Measurements from ENCODE around the gene SLMAP. TPM values are rescaled to one million over a fixed set of nuclear protein-coding genes. Genes with fewer than 3 reads are reported as not detected.

SLMAP gene
- total RNA-seq, 1 experiment from 2014 or later: 49.2 TPM

- ATAC-seq (no peak), DNase-seq (ENCODE audit: low read depth, low spot score) (no peak)
- H3K27ac ChIP-seq (ENCODE audit: low read length): no peak overlapping the region
- CTCF ChIA-PET: no interaction called here
- H3K27me3 ChIP-seq (ENCODE audit: control insufficient read depth, insufficient read depth, low read length): no peaks in the 10 kb centered on the region
- intact Hi-C loops (cut with micrococcal nuclease; ENCODE audit: unreplicated experiment): no loop called here
- H3K9me3 ChIP-seq (ENCODE audit: control insufficient read depth, insufficient read depth, low read depth, low read length): no peaks in the 10 kb centered on the region
- no peak overlapping the region for H3K4me3 ChIP-seq (ENCODE audit: low read depth in 2 of 2, low read length in 2 of 2)
- H3K36me3 ChIP-seq (ENCODE audit: control insufficient read depth, insufficient read depth, low read length): no peaks in the 10 kb centered on the region
- no TSS peak for BruUV-seq (replicated peaks)
- no peaks in the 10 kb centered on the region for H3K4me1 ChIP-seq (ENCODE audit: control insufficient read depth, insufficient read depth, low read length)
- POLR2A ChIA-PET: no interaction called here
- in situ Hi-C loops (cut with HindIII; ENCODE audit: low pct_unique_long_range_greater_than_20kb, low sequenced_read_pairs): no loop called here
- TF ChIP-seq POLR2AphosphoS5 (IDR thresholded peaks at IDR 0.05; ENCODE audit: low read depth, low read length) (no peak), SIN3A (IDR thresholded peaks at IDR 0.05; ENCODE audit: borderline replicate concordance, insufficient read depth, low read depth, low read length) (no peak), CTCF (IDR thresholded peaks at IDR 0.05) (no peak), TCF7L2 (IDR thresholded peaks at IDR 0.05; ENCODE audit: low read depth, low read length) (no peak), REST (IDR thresholded peaks at IDR 0.05; ENCODE audit: insufficient read depth in 1 of 2, low read depth in 2 of 2, low read length in 1 of 2) (no peak)
Observed at GRCh38 chr3:57733790-57734189, 22.3 kb upstream of the SLMAP start.

GRCh38 chr3:57735405-57735804 lies 20.7 kb upstream of the SLMAP start:
- ChIA-PET CTCF (no interaction called here), POLR2A (no interaction called here)
- no peaks in the 10 kb centered on the region for H3K27me3 ChIP-seq (ENCODE audit: control insufficient read depth, insufficient read depth, low read length)
- no peak overlapping the region for H3K4me3 ChIP-seq (ENCODE audit: low read depth in 2 of 2, low read length in 2 of 2)
- BruUV-seq (replicated peaks): no TSS peak
- H3K9me3 ChIP-seq (ENCODE audit: control insufficient read depth, insufficient read depth, low read depth, low read length): no peaks in the 10 kb centered on the region
- no peak overlapping the region for H3K27ac ChIP-seq (ENCODE audit: low read length)
- no peak for DNase-seq (ENCODE audit: low read depth, low spot score)
- H3K36me3 ChIP-seq (ENCODE audit: control insufficient read depth, insufficient read depth, low read length): no peaks in the 10 kb centered on the region
- no peak for TF ChIP-seq SIN3A (IDR thresholded peaks at IDR 0.05; ENCODE audit: borderline replicate concordance, insufficient read depth, low read depth, low read length)
- TF ChIP-seq CTCF (IDR thresholded peaks at IDR 0.05): no peak
- TF ChIP-seq REST (IDR thresholded peaks at IDR 0.05; ENCODE audit: insufficient read depth in 1 of 2, low read depth in 2 of 2, low read length in 1 of 2): no peak
- TF ChIP-seq TCF7L2 (IDR thresholded peaks at IDR 0.05; ENCODE audit: low read depth, low read length): no peak
- TF ChIP-seq POLR2AphosphoS5 (IDR thresholded peaks at IDR 0.05; ENCODE audit: low read depth, low read length): no peak
- H3K4me1 ChIP-seq (ENCODE audit: control insufficient read depth, insufficient read depth, low read length): no peaks in the 10 kb centered on the region
- intact Hi-C loops (cut with micrococcal nuclease; ENCODE audit: unreplicated experiment) (no loop called here), in situ Hi-C loops (cut with HindIII; ENCODE audit: low pct_unique_long_range_greater_than_20kb, low sequenced_read_pairs) (no loop called here)
- ATAC-seq: no peak
